GM12878 (cell line): ENCODE results near the gene BHLHE23. TPM values are rescaled to one million over a fixed set of nuclear protein-coding genes. Genes with fewer than 3 reads are reported as not detected.

Experiments used
- ATAC-seq: fragments of 200-7000 bp; cut with Tn5 transposase; 3 replicates; pipeline ENCODE4 v1.9.1; 2020; ENCODE audit warnings: mild to moderate bottlenecking, moderate library complexity
- BruUV-seq: library from RNA; stranded (reverse); fragments of 400-500 nt; replicated peaks from 2 replicates; lab custom pipeline; 2021; lab: Mats Ljungman, UMichigan
- CTCF ChIA-PET: fragments of 300-600 bp; sonication (Branson Sonifier 250); formaldehyde crosslinking; extraction: SDS; loops from one replicate; lab custom pipeline; 2021; ENCODE audit warnings: inconsistent platforms; lab: Yijun Ruan, JAX
- POLR2A ChIA-PET: fragments of 350-600 bp; formaldehyde crosslinking; extraction: SDS; loops from one replicate; lab custom pipeline; 2021; ENCODE audit warnings: inconsistent platforms; lab: Charles Lee
- RAD21 ChIA-PET: fragments of 300-600 bp; sonication (Branson Sonifier 250); formaldehyde crosslinking; loops from one replicate; lab custom pipeline; 2023; ENCODE audit warnings: antibody characterized with exemption; ENCODE audit not compliant: unreplicated experiment; lab: Charles Lee
- SMC1A ChIA-PET: fragments of 300-600 bp; sonication (Branson Sonifier 250); formaldehyde crosslinking; loops from one replicate; lab custom pipeline; 2023; ENCODE audit not compliant: unreplicated experiment, uncharacterized antibody; lab: Charles Lee
- DNase-seq: peaks from one replicate; pipeline ENCODE4 v3.0.0-alpha.2; 2011; ENCODE audit warnings: low read depth, low spot score
- FAIRE-seq: peaks from 3 replicates; lab custom pipeline; 2011; peaks lifted over from hg19 to GRCh38; lab: Jason Lieb, UNC
- H2AFZ ChIP-seq: 2 replicates; pipeline ENCODE4 v1.6.0; 2011; ENCODE audit warnings: low read depth, low read length, control low read depth; ENCODE audit not compliant: control insufficient read depth
- H3K27ac ChIP-seq: 2 replicates; pipeline ENCODE4 v1.5.1; 2011; ENCODE audit warnings: control low read depth; ENCODE audit not compliant: control insufficient read depth, insufficient read depth
- H3K27me3 ChIP-seq, 2 experiments: replicated peaks in 1 of 2; 2 replicates each; pipeline versions ENCODE4 v1.6.0 to v1.6.1; 2011; ENCODE audit warnings: low read length in 1 of 2; ENCODE audit not compliant: control insufficient read depth in 2 of 2, insufficient read depth in 2 of 2
- H3K36me3 ChIP-seq, 2 experiments: 2 replicates each; pipeline ENCODE4 v1.5.1; 2011; ENCODE audit warnings: low read length in 1 of 2; ENCODE audit not compliant: control insufficient read depth in 2 of 2, insufficient read depth in 2 of 2
- H3K4me1 ChIP-seq: 2 replicates; pipeline ENCODE4 v1.6.1; 2011; ENCODE audit warnings: mild to moderate bottlenecking, low read length, moderate library complexity, mixed read lengths; ENCODE audit not compliant: control insufficient read depth, insufficient read depth
- H3K4me2 ChIP-seq: 2 replicates; pipeline ENCODE4 v1.6.0; 2011; ENCODE audit warnings: control low read depth; ENCODE audit not compliant: control insufficient read depth, insufficient read depth
- H3K4me3 ChIP-seq: fragments of 200-600 bp; sonication (generic); 2 replicates; pipeline ENCODE4 v1.5.1; 2016
- H3K79me2 ChIP-seq: 2 replicates; pipeline ENCODE4 v1.6.0; 2011; ENCODE audit warnings: low read length; ENCODE audit not compliant: control insufficient read depth, insufficient read depth
- H3K9ac ChIP-seq: 2 replicates; pipeline ENCODE4 v1.8.0; 2011; ENCODE audit warnings: low read length, control low read depth, mixed read lengths; ENCODE audit not compliant: control insufficient read depth, insufficient read depth
- H3K9me3 ChIP-seq: replicated peaks from 3 replicates; pipeline ENCODE4 v1.5.1; 2011; ENCODE audit warnings: mild to moderate bottlenecking, low read length; ENCODE audit not compliant: control insufficient read depth, insufficient read depth
- H4K20me1 ChIP-seq: 2 replicates; pipeline ENCODE4 v1.6.0; 2011; ENCODE audit not compliant: control insufficient read depth, insufficient read depth
- BRCA1 ChIP-seq: IDR thresholded peaks from 2 replicates; pipeline ENCODE4 v1.6.1; 2011; ENCODE audit warnings: low read depth, low read length, improper control_type of control experiment
- CEBPZ ChIP-seq: fragments of 150-350 bp; IDR thresholded peaks from 2 replicates; pipeline ENCODE4 v1.6.1; 2016; ENCODE audit warnings: low read depth, low read length
- EZH2 ChIP-seq: IDR thresholded peaks from 2 replicates; pipeline ENCODE4 v1.6.1; 2012; ENCODE audit warnings: low read depth, mild to moderate bottlenecking, control low read depth, inconsistent platforms, low read length, borderline replicate concordance; ENCODE audit not compliant: control insufficient read depth
- FOXM1 ChIP-seq: IDR thresholded peaks from 2 replicates; pipeline ENCODE4 v1.6.1; 2012; ENCODE audit warnings: low read depth, mild to moderate bottlenecking, inconsistent platforms, low read length, moderate library complexity
- NFIC ChIP-seq: IDR thresholded peaks from 2 replicates; pipeline ENCODE4 v1.6.1; 2012; ENCODE audit warnings: low read depth, mild to moderate bottlenecking, inconsistent platforms, low read length, moderate library complexity
- ZNF217 ChIP-seq: fragments of 450-650 bp; IDR thresholded peaks from 2 replicates; pipeline ENCODE4 v1.6.1; 2017; ENCODE audit warnings: antibody characterized with exemption, mild to moderate bottlenecking
- ZNF274 ChIP-seq: IDR thresholded peaks from one replicate; pipeline ENCODE4 v1.8.0; 2011; ENCODE audit not compliant: insufficient read length, insufficient read depth
- WGBS: methylation state at CpG from one replicate; pipeline ENCODE4 v1.1.6; 2016; ENCODE audit warnings: low lambda C conversion rate; ENCODE audit not compliant: insufficient replicate concordance, insufficient coverage; ENCODE audit errors: missing lambda C conversion rate; 5-methylcytosine and 5-hydroxymethylcytosine counted together
- in situ Hi-C: fragments of 300-500 bp; cut with MboI; formaldehyde crosslinking; loops from 9 replicates; pipeline ENCODE4 v1.14.3; 2018; ENCODE audit warnings: mixed read lengths
- intact Hi-C: fragments of 100-400 bp; cut with micrococcal nuclease; formaldehyde crosslinking; loops from one replicate; pipeline ENCODE4 v1.14.2; 2022; ENCODE audit not compliant: unreplicated experiment
- polyA plus RNA-seq, 11 experiments: library from polyadenylated mRNA; depleted of rRNA in 4 of 11; unstranded in 6 of 11; stranded (reverse) in 5 of 11; fragments of >200 nt; fragmentation: Nextera tagmentation in 4 of 11; fragmentation: Illumina TruSeq in 1 of 11; extraction: Ambion mirVana in 4 of 11; extraction: Trizol in 1 of 11; gene quantifications; 1 replicate in 1 of 11; 2 replicates in 10 of 11; pipeline versions ENCODE4 v1.2.1 to v1.2.3, GENCODE V29; 2011 to 2016; ENCODE audit warnings: inconsistent platforms in 2 of 11, missing spikeins in 2 of 11, low read depth in 1 of 11
- total RNA-seq, 4 experiments: library from RNA; depleted of rRNA in 3 of 4; stranded (reverse); fragments of >200 nt in 3 of 4; fragmentation: Illumina TruSeq in 1 of 4; extraction: Trizol in 1 of 4; gene quantifications; 2 replicates each; pipeline versions ENCODE4 v1.2.1 to v1.2.3, GENCODE V29; 2013 to 2021

BHLHE23 gene
- total and polyA plus RNA-seq, 10 of the 15 experiments (the other 5 are each of a cell fraction or from before 2014, with no cell fraction given), result 0.28 to 0.33 TPM; not detected in 8

GRCh38 chr20:62995898-62996595, 10.7 kb downstream of the BHLHE23 start:
- ATAC-seq (no peak; the same call in 2 of the 3 replicates), DNase-seq (no peak)
- ChIA-PET RAD21 (no interaction called here), CTCF (interaction anchor here (0.6 kb wide), 1 partner anchor 151 kb away, joined by 4 read pairs; no protein-coding TSS in a partner anchor), SMC1A (interaction anchor here (0.9 to 1.1 kb wide), 2 partner anchors 8 to 84 kb away, joined by 3 to 4 read pairs; no protein-coding TSS in a partner anchor), POLR2A (no interaction called here)
- Histone ChIP-seq H2AFZ (no peak overlapping the region), H3K4me1 (no peaks in the 10 kb centered on the region), H3K9ac (no peak overlapping the region), H3K27ac (no peak overlapping the region), H3K9me3 (no peaks in the 10 kb centered on the region), H3K27me3 (peaks cover 0 to 4% of the 10 kb centered on the region in 2 experiments), H3K36me3 (no peaks in the 10 kb centered on the region), H3K79me2 (no peaks in the 10 kb centered on the region)
- TF ChIP-seq FOXM1, result no peak
- TF ChIP-seq ZNF274, result no peak
- no peak for TF ChIP-seq EZH2
- TF ChIP-seq ZNF217, result no peak
- no peak for TF ChIP-seq BRCA1
- no peak for TF ChIP-seq NFIC
- no peak for TF ChIP-seq CEBPZ
- TF ChIP-seq, all 136 proteins: peak for 0
- no peaks in the 10 kb centered on the region; the same call in 1 of the 2 replicates for H4K20me1 ChIP-seq
- no peak overlapping the region for H3K4me2 ChIP-seq
- BruUV-seq, result no TSS peak
- no peak overlapping the region for H3K4me3 ChIP-seq
- FAIRE-seq, result no peak
- intact Hi-C loops (no loop called here), in situ Hi-C loops (no loop called here)
- WGBS, result 42% methylated on average over 20 of the region's 25 CpGs
